PC-9 (cell line): ENCODE results near the gene CLPSL2.

ENCODE experiments used
- CTCF ChIP-seq: fragments of 200-600 bp; sonication (generic); conservative IDR thresholded peaks from 2 replicates; pipeline ENCODE4 v1.6.1; 2017; ENCODE audit warnings: mixed run types, antibody characterized with exemption, mild to moderate bottlenecking, moderate library complexity
- EZH2 ChIP-seq: fragments of 200-600 bp; sonication (generic); IDR thresholded peaks from 2 replicates; pipeline ENCODE4 v1.8.0; 2017; ENCODE audit warnings: antibody characterized with exemption, low read depth

- TF ChIP-seq CTCF: no peak
- TF ChIP-seq EZH2: no peak
Observed at GRCh38 chr6:35765739-35766138, 10.7 kb upstream of the CLPSL2 start.
